ENCODE measurements around the gene GNPAT. TPM values are rescaled to one million over a fixed set of nuclear protein-coding genes. Genes with fewer than 3 reads are reported as not detected.

The GNPAT gene
- total and polyA plus RNA-seq, 2 experiments from 2014 or later, result 32.8 to 45.4 TPM

DNA sequence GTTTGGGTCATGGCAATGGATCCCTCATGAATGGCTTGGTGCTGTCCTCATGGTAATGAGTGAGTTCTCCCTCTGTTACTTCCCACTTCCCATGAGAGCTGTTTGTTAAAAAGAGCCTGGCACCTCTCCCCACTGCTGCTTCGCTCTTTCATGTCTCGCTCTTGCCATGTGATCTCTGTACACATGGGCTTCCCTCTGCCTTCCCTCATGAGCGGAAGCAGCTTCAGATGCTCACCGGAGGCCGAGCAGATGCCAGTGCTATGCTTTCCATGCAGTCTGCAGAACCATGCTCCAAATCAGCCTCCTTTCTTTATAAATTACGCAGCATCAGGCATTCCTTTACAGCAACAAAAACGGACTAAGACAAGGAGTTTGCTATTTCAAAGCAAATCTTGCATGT, 14.9 kb upstream of the GNPAT start:
- Histone ChIP-seq H3K27me3 (ENCODE audit: insufficient read depth) (no peaks in the 10 kb centered on the region), H3K4me3 (no peak overlapping the region), H3K4me1 (ENCODE audit: insufficient read depth) (no peaks in the 10 kb centered on the region), H3K79me2 (replicated peaks; ENCODE audit: insufficient read depth) (no peaks in the 10 kb centered on the region), H4K20me1 (replicated peaks; ENCODE audit: insufficient read depth) (peaks cover 9% of the 10 kb centered on the region), H3K27ac (ENCODE audit: low read depth) (no peak overlapping the region), H3F3A (replicated peaks; ENCODE audit: low read depth) (no peaks in the 10 kb centered on the region), H3K4me2 (no peak overlapping the region), H3K9me2 (ENCODE audit: insufficient read depth) (no peaks in the 10 kb centered on the region), H3K36me3 (ENCODE audit: insufficient read depth) (no peaks in the 10 kb centered on the region; the same call in 1 of the 2 replicates), H2AFZ (no peak overlapping the region)
- no peak for DNase-seq (ENCODE audit: low spot score)
- H3K4me1 Mint-ChIP-seq, result no peaks in the 10 kb centered on the region; the same call in 2 of the 3 replicates
- TF ChIP-seq CREB1 (CRISPR knock-in tag; IDR thresholded peaks at IDR 0.05; ENCODE audit: low read depth), result no peak
- no peak for TF ChIP-seq ZNF331 (CRISPR knock-in tag; IDR thresholded peaks at IDR 0.05; ENCODE audit: low read depth)
- TF ChIP-seq, protein P1, sequence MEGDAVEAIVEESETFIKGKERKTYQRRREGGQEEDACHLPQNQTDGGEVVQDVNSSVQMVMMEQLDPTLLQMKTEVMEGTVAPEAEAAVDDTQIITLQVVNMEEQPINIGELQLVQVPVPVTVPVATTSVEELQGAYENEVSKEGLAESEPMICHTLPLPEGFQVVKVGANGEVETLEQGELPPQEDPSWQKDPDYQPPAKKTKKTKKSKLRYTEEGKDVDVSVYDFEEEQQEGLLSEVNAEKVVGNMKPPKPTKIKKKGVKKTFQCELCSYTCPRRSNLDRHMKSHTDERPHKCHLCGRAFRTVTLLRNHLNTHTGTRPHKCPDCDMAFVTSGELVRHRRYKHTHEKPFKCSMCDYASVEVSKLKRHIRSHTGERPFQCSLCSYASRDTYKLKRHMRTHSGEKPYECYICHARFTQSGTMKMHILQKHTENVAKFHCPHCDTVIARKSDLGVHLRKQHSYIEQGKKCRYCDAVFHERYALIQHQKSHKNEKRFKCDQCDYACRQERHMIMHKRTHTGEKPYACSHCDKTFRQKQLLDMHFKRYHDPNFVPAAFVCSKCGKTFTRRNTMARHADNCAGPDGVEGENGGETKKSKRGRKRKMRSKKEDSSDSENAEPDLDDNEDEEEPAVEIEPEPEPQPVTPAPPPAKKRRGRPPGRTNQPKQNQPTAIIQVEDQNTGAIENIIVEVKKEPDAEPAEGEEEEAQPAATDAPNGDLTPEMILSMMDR (conservative IDR thresholded peaks at IDR 0.05; ENCODE audit: low read depth in 2 of 2), result no peak
- no peak for TF ChIP-seq ZNF114 (CRISPR knock-in tag; IDR thresholded peaks at IDR 0.05)
- TF ChIP-seq STAT1 (IDR thresholded peaks at IDR 0.05; ENCODE audit: unreplicated experiment), result no peak
- H3K9me3 Mint-ChIP-seq, result no peaks in the 10 kb centered on the region
- no peak overlapping the region for H3K27ac Mint-ChIP-seq
- peaks cover 26% of the 10 kb centered on the region for H3K36me3 Mint-ChIP-seq (ENCODE audit: low read depth)
- no peak overlapping the region for H3K4me3 Mint-ChIP-seq
- ATAC-seq, result no peak
- H3K27me3 Mint-ChIP-seq (ENCODE audit: insufficient read depth, low read depth, poor library complexity), result peaks cover 5% of the 10 kb centered on the region

DNA sequence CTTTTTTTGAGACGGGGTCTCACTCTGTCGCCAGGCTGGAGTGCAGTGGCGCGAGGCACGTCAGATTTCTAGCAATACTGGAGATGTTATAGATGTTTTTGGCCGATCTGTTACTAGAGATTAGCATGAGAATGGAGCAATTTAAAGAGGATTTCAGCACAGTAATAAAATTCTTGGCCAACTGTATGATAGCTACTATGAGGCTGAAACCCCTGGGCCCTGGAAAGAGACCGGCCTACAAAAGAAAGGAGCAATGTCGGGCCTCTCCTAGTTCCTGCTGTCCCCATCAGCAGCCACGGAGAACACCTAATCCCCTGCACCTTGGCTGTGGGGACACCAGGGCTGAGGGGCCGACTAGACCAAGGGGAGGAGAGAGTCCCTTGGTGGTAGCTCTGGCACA, 9.5 kb upstream of the GNPAT start:
- no peak for ATAC-seq
- TF ChIP-seq, protein P1 (conservative IDR thresholded peaks at IDR 0.05; ENCODE audit: low read depth in 2 of 2), result no peak
- no peak for TF ChIP-seq JUNB (IDR thresholded peaks at IDR 0.05; ENCODE audit: unreplicated experiment)
- TF ChIP-seq EZH2 (IDR thresholded peaks at IDR 0.05; ENCODE audit: low read depth, unreplicated experiment), result no peak
- TF ChIP-seq ZNF462 (CRISPR knock-in tag; IDR thresholded peaks at IDR 0.05), result no peak
- no peak for TF ChIP-seq NANOG (IDR thresholded peaks at IDR 0.05; ENCODE audit: borderline replicate concordance)
- TF ChIP-seq POLR2AphosphoS5 (IDR thresholded peaks at IDR 0.05; ENCODE audit: low read depth), result no peak
- no peak for TF ChIP-seq STAT1 (IDR thresholded peaks at IDR 0.05; ENCODE audit: unreplicated experiment)
- TF ChIP-seq ZNF114 (CRISPR knock-in tag; IDR thresholded peaks at IDR 0.05), result no peak
- TF ChIP-seq EZH2phosphoT487 (IDR thresholded peaks at IDR 0.05; ENCODE audit: unreplicated experiment), result no peak

More for the DNA sequence above, 9.5 kb upstream of the GNPAT start:
- no peak overlapping the region for H2AFZ ChIP-seq
- no peaks in the 10 kb centered on the region for H3K36me3 ChIP-seq (ENCODE audit: insufficient read depth)
- H3K4me2 ChIP-seq, result no peak overlapping the region
- no peaks in the 10 kb centered on the region for H3K79me2 ChIP-seq (replicated peaks; ENCODE audit: insufficient read depth)
- no peaks in the 10 kb centered on the region for H3K4me1 ChIP-seq (ENCODE audit: insufficient read depth)
- H3K9me2 ChIP-seq (ENCODE audit: insufficient read depth), result no peaks in the 10 kb centered on the region
- no peak overlapping the region for H3K27ac ChIP-seq (ENCODE audit: low read depth)
- H3K4me3 ChIP-seq, result no peak overlapping the region
- no peaks in the 10 kb centered on the region for H3K9me3 Mint-ChIP-seq
- no peak overlapping the region for H3K27ac Mint-ChIP-seq
- DNase-seq (ENCODE audit: low spot score), result no peak
- no peaks in the 10 kb centered on the region for H3F3A ChIP-seq (replicated peaks; ENCODE audit: low read depth)
- peaks cover 5% of the 10 kb centered on the region for H3K27me3 Mint-ChIP-seq (ENCODE audit: insufficient read depth, low read depth, poor library complexity)
- no peaks in the 10 kb centered on the region for H3K27me3 ChIP-seq (ENCODE audit: insufficient read depth)
- H3K36me3 Mint-ChIP-seq (ENCODE audit: low read depth), result peaks cover 10% of the 10 kb centered on the region
- H3K4me3 Mint-ChIP-seq, result no peak overlapping the region
- no peaks in the 10 kb centered on the region for H3K4me1 Mint-ChIP-seq
- peaks cover 9% of the 10 kb centered on the region for H4K20me1 ChIP-seq (replicated peaks; ENCODE audit: insufficient read depth)

Data from GM23338 (cell line).